Measurements from ENCODE around the gene PHLDB1. TPM values are rescaled to one million over a fixed set of nuclear protein-coding genes. Genes with fewer than 3 reads are reported as not detected.

PHLDB1 gene

GRCh38 chr11:118705791-118706545 lies 98.6 kb downstream of the PHLDB1 start:
- TF ChIP-seq, protein P1, sequence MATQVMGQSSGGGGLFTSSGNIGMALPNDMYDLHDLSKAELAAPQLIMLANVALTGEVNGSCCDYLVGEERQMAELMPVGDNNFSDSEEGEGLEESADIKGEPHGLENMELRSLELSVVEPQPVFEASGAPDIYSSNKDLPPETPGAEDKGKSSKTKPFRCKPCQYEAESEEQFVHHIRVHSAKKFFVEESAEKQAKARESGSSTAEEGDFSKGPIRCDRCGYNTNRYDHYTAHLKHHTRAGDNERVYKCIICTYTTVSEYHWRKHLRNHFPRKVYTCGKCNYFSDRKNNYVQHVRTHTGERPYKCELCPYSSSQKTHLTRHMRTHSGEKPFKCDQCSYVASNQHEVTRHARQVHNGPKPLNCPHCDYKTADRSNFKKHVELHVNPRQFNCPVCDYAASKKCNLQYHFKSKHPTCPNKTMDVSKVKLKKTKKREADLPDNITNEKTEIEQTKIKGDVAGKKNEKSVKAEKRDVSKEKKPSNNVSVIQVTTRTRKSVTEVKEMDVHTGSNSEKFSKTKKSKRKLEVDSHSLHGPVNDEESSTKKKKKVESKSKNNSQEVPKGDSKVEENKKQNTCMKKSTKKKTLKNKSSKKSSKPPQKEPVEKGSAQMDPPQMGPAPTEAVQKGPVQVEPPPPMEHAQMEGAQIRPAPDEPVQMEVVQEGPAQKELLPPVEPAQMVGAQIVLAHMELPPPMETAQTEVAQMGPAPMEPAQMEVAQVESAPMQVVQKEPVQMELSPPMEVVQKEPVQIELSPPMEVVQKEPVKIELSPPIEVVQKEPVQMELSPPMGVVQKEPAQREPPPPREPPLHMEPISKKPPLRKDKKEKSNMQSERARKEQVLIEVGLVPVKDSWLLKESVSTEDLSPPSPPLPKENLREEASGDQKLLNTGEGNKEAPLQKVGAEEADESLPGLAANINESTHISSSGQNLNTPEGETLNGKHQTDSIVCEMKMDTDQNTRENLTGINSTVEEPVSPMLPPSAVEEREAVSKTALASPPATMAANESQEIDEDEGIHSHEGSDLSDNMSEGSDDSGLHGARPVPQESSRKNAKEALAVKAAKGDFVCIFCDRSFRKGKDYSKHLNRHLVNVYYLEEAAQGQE (IDR thresholded peaks at IDR 0.05; ENCODE audit: insufficient replicate concordance, low read depth): no peak
- TF ChIP-seq CTCF (IDR thresholded peaks at IDR 0.05; ENCODE audit: insufficient read depth, low read length): no peak
- no peak for TF ChIP-seq SPI1 (IDR thresholded peaks at IDR 0.05; ENCODE audit: borderline replicate concordance, low read depth)
- TF ChIP-seq GABPA (IDR thresholded peaks at IDR 0.05; ENCODE audit: low read depth): no peak
- no peak for TF ChIP-seq POLR2AphosphoS5 (IDR thresholded peaks at IDR 0.05; ENCODE audit: low read depth)
- Histone ChIP-seq H3K27ac (replicated peaks) (no peak overlapping the region), H3K27me3 (ENCODE audit: insufficient read depth, poor library complexity, severe bottlenecking) (no peaks in the 10 kb centered on the region), H3K4me3 (replicated peaks; ENCODE audit: insufficient read depth, low read length) (no peak overlapping the region)
- no peak for DNase-seq (ENCODE audit: low read depth in 1 of 2, low spot score in 1 of 2)

DNA sequence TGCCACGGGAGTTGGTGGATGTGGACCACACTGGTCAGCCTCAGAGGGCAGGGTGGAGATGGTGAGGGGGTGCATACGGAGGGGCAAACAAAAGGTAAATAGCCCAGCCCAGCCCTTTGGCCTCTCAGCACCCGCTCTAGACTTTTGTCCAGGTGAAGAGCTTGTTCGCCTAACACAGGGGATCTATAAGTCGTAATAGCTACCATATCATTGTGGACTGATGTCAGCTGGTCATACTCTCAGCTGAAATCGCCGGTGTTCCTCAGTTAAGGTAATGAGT lies 99.1 kb downstream of the PHLDB1 start:
- no peak for TF ChIP-seq GABPA (IDR thresholded peaks at IDR 0.05; ENCODE audit: low read depth)
- no peak for TF ChIP-seq POLR2AphosphoS5 (IDR thresholded peaks at IDR 0.05; ENCODE audit: low read depth)
- TF ChIP-seq, protein P1 (IDR thresholded peaks at IDR 0.05; ENCODE audit: insufficient replicate concordance, low read depth): no peak
- no peak for TF ChIP-seq SPI1 (IDR thresholded peaks at IDR 0.05; ENCODE audit: borderline replicate concordance, low read depth)
- no peak for TF ChIP-seq CTCF (IDR thresholded peaks at IDR 0.05; ENCODE audit: insufficient read depth, low read length)
- DNase-seq (ENCODE audit: low read depth in 1 of 2, low spot score in 1 of 2): no peak
- Histone ChIP-seq H3K27me3 (ENCODE audit: insufficient read depth, poor library complexity, severe bottlenecking) (no peaks in the 10 kb centered on the region), H3K27ac (replicated peaks) (no peak overlapping the region), H3K4me3 (replicated peaks; ENCODE audit: insufficient read depth, low read length) (no peak overlapping the region)

Small RNAs within 50 kb of the gene (microRNA-seq; reads per million reads assigned to microRNA genes)
- gene MIR6716: not detected

Measured in HL-60 (cell line).